NCI-H82 (cell line): ENCODE measurements around the gene TPO.
"Not testable (repeated sequence)": the region's sequence is repeated elsewhere in the genome, so short reads cannot be mapped to it uniquely, and the experiment has no call there.

Experiments used
- DNase-seq: peaks from one replicate; lab custom pipeline; 2025; lab: John Stamatoyannopoulos, UW

Gene TPO

DNA sequence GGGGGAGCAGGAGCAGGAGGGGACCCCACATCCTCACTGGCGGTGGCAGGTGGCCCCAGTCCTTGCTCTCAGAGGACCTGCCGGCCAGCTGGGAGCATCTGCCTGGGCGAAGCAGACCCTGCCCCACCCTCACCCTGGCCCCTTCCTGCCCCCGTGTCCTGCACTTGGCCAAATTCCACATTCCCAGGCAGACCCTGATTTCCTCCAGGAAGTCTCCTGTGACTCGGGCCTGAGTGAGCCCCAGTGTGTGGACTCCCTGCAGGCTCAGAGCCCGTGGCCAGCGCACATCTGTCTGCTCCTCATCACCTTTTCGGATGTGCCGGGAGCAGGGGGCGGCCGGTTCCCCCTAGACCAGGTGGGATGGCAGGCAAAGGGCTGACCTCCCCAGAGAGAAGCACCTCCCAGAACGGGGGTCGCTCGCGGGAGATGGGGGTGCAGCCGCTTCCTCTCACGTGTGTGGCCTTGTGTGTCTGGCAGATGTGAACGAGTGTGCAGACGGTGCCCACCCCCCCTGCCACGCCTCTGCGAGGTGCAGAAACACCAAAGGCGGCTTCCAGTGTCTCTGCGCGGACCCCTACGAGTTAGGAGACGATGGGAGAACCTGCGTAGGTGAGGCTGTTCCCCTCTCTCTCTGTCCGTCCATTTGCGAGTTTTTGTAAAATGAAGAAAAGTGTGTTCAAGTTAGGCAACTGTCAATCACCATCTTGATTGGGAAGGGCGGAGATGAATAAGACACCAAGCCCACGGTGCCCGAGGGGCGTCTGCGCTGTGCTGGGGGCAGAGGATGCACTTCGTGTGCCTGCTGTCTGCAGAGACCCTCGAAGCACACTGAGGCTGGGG is 90.4 kb downstream of the TPO start:
- no peak for DNase-seq

DNA sequence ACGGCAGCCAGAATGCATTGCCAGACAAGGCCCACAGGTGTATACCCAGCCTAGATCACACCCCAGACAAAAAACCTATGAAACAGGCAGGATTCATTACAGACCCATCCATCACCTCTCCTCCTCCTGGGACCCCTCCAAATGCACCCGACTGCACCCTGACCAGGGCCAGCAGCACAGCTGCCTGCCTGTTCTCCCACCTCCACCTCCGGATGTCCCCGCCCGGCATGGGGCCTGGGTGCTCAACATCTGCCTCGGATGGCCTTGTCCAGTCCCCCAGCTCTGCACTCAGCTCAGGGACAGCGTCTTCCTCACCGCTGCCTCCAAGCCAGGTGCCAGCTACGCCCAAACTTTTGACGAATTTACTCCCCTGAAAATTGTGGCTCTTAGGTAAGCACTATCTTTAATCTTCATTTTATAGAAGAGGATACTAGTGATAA is 91.1 kb downstream of the TPO start:
- no peak for DNase-seq

DNA sequence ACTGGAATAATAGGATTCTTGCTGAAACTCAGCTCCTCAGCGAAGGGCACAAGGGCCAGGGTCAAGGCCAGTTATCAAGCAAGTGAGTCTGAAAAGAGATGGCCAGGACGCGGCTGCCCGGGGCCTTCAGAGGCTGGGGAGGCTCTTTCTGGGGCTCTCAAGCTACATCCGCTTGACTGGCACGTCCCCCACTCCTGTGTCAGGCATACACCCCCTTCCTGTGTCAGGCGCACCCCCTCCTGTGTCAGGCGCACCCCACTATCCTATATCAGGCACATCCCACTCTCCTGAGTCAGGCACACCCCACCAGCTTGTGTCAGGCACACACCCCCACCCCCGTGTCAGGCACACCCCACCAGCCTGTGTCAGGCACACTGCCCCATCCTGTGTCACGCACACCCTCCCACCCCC is 91.8 kb downstream of the TPO start:
- no peak for DNase-seq

DNA sequence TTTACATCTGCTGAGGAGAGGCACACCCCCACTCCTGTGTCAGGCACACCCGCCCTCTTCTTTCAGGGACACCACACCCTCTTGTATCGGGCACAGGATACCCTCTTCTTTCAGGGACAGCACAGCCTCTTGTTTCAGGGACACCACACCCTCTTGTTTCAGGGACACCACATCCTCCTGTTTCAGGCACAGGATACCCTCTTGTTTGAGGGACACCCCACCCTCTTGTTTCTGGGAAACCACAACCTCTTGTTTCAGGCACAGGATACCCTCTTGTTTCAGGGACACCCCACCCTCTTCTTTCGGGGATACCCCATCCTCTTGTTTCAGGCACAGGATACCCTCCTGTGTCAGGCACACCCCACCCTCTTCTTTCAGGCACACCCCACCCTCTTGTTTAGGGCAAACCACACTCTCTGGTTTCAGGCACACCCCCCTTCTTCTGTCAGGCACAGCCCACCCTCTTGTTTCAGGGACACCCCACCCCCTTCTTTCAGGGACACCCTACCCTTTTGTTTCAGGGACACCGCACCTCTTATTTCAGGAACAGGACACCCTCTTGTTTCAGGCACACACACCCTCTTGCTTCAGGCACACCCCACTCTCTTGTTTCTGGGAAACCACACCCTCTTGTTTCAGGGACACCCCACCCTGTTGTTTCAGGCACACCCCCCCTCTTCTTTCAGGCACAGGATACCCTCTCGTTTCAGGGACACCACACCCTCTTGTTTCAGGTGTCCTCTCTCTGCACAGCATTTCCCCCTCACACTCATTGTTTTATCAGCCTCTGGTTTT is 96.2 kb downstream of the TPO start:
- no peak for DNase-seq

DNA sequence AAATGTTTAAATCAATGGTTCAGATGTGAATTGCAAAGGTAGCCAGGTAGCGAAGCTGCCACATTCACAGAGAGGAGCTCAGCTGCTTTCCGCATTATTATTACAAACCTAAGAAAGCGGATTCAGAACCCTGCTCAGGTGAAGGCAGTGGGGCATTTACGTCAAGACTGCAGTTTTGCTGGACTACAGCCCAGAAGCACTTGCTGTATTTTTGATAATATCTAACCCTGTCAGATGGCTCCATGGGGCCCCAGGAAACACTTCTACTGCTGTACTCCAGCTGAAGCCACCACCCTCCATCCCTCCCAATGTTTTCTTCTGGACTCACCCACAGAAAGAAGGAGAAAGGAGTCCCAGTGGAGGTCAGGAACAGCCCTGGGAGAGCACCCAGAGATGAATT is 96.9 kb downstream of the TPO start:
- DNase-seq, result no peak

DNA sequence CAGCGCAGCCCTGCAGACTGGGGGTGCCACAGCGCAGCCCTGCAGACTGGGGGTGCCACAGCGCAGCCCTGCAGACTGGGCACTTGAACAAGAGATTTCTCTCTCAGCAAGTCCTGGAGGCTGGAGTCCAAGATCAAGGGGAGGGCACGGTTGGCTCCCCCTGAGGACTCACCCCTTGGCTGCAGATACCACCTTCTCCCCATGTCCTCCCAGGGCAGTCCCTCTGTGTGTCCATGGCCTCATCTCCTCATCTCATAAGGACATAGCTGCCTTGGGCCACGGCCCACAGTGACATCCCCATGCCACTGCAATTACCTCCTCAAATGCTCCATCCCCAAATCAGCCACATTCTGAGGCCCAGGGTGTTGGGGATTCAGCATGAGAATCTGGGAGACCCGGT is 98.2 kb downstream of the TPO start:
- DNase-seq, result no peak

DNA sequence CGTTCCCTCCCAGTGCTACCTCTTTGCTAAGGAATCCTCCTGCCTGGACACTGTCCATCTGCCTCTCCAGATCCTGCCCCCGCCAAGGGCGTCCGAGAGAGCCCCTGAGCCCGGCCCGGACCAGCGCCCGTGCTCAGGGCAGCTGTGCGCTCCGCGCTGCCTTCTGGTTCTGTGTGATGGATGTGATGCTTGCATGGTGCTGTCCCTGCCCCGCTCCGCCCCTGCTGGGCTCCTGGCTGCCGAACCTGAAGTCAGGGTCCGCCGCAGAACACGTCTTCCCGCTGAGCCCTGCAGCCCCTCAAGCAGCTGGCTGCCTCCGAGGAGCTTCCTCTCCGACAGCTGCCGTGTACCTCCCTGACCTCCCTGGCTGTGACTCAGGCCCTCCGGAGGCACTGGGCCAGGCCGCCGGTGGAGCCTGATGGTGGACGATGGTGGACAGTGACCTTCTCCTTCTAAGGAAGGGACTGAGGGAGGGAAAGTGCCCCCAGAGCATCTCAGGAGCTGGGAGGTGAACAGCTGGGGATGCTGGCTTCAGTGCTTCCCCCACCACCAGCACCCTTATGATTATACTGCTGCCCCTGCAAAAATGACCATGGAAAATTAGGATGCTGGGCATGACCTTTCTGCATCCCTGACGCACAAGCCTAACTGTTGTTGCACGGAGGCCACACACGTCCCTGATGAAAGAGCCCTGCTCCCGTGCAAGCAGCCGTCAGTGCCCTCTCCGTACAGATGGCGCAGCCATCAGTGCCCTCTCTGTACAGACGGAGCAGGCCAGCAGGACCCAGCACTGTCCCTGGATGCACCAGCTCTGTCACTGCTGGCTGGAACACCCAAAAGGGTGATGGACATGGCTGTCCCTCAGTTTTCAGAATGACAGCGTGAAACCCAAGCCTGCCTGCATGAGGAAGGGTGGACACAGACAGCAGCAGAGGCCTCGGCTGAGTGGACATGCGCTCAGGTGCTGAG is 99.3 kb downstream of the TPO start:
- DNase-seq, result no peak

DNA sequence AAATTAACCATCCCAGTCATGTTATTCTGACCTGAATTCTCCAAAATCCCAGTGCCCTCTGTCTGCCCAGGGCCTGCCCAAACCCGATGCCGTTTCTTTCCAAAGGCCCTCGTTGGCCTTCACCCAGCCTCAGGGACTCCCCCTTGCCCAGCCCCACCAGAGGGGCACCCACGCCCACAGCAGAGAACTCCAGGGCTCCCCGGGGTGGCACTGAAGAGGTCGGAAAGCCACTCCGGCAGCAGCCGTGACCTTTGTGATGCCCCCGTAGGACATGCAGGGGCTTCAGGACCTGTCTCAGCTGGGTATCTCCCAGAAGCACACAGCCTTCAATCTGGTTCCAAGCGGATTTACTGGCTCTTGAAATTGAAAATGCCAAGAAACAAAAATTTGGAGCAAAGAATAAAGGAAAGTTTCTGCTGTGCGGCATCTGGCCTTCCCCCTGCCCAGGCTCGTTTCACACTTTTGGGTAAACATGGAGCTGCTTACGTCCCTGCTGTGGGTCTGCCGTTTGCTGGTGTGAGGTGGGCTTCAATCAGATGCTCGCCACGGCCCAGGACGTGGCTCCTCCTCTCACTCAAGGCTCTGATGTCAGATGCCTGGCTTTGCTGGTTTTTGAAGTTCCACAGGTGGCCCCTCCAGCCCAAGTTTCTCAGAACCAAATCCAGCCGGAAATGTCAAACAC is 101.3 kb downstream of the TPO start:
- DNase-seq, result no peak

DNA sequence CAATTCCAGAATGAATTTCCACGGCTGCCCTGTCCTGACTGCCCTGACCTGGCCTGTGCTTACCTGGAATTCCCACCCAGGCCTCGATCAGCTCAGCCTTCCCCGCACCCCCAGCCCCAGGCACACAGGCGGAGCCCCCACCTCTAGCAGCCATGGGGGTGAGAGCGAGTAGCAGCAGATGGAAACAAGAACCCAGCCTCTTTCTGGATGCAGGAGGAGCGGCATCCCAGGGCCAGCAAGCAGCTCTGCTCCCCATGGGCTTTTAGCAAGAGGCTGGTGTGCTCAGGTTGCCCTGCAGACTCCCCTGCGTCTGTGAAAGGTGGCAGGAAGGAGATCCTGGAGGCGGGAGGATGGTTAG is 101.8 kb downstream of the TPO start:
- DNase-seq, result no peak

DNA sequence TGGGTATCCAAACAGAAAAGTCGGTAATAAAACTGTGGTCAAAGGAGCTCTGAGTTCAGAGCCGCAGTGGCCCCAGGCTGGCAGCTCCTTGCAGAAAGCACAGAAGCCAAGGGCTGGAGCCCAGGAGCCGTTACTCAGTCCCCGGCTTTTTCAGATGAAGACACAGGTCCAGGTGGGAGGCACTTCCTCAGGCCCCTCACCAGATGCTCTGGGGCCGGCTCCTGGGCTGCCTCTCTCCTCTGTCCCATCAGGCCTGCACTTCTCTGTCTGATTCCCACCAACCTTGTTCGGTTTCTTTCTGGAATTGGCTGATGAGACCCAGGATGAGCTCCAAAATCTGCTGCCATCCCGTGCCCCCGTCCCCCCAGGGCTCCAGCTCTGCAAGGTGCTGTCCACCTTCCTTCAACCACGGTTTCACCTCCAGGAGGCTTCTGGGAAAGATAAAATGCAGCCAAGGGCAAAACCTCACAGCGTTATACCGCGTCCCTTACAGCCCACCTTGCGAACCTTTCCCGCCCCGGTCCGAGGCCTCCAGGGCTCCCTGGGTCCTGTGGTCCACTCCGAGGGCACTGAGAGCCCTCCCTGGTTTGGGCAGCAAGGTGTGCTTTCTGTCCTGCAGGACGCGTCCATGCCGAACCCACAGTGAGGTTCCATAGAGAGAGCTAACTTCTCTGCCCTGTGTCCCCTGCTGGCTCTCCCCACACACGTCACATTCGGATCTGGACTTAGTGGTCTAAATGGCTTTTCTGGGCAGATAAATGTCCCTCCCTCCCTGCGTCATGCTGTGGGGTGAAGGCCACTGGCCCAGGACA is 102.9 kb downstream of the TPO start:
- no peak for DNase-seq

DNA sequence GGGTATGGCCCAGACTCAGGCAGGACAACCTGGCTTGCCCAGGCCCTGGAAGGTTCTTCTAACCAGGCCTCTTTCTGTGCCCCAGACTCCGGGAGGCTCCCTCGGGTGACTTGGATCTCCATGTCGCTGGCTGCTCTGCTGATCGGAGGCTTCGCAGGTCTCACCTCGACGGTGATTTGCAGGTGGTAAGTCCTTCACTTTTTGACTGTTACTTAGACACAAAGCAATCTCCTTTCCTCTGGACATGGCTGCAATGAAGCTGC is 103.5 kb downstream of the TPO start:
- no peak for DNase-seq

DNA sequence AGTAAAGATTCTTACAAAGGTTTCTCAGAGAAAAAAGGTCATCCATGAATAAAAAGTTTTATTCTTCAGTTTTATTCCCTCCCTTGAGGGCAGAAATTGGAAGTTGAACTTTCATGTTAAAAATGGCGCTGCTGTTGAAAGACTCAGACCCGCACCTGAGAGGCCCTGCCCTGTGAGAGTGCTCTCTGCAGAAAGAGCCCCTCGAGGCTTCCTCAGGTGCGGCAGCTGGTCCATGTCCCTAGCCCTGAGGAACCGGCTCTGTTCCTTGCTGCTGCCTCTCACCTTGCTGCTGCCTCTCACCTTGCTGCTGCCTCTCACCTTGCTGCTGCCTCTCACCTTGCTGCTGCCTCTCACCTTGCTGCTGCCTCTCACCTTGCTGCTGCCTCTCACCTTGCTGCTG is 104.0 kb downstream of the TPO start:
- DNase-seq, result not testable (repeated sequence)

DNA sequence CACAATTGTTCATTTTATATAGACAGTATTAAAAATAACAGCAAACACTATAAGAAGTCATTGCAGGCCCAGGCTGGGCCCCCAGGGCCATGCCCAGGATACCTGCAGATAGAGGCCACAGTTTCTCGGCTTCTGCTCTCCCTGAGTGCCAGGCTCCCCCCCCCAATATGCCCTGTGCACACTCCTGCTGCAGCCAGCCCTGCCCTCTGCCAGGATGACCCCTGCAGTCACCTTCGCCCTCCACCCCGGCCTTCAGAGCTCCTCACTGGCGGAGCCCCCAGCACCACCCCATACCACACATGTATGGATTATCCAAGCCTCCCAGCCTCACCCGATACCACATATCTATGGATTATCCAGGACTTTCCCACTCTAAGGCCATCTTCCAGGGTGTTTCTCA is 104.5 kb downstream of the TPO start:
- DNase-seq, result no peak

DNA sequence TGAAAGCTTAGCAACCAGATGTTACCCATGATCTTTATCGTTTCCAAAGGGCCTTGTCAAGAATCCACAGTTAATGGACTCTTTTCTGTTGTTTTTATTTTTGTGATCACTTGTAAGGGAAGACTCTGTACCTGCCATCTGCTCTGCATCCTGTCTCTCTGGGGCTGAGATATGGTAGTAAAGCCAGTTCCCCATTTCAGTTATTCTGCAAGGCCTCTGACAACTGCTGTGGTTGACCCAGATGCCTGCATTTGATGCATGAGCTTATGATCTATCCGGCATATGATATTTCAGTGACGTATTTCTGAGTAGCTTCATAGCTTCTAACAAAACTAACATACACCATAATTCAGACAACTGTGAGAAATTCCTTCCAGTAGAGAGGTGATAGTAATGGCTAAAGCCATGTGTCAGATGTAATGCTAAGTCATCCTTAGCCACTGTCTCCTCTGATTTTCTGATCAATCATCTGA is 105.1 kb downstream of the TPO start:
- no peak for DNase-seq

DNA sequence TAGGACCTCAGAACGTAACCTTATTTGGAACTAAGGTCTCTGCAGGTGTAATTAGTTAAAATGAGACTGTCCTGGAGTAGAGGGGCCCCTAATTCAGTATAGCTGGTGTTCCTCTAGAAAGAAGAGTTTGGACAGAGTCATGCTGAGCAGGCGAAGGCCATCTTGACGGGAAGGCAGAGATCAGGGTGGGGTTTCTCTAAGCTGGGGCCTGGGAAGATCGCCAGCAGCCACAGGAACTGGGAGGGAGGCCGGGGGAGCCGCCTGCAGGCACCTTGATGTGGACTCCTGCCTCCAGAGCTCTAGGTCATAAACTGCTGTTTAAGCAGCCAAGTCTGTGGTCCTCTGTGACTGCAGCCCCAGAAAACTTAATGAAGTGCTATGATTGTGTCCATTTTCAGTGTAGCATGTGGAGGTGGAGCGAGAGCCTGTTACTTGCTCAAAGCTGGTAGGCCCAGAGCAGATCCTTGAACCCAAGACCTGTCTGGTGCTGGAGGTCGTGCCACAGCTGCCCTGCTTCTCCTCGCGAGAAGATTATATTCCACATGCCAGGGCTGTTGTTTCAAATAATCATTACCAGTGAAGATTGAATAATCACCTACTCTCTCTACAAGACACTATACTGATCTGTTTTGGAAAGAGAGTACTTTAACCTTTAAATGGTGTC is 105.7 kb downstream of the TPO start:
- DNase-seq, result no peak

DNA sequence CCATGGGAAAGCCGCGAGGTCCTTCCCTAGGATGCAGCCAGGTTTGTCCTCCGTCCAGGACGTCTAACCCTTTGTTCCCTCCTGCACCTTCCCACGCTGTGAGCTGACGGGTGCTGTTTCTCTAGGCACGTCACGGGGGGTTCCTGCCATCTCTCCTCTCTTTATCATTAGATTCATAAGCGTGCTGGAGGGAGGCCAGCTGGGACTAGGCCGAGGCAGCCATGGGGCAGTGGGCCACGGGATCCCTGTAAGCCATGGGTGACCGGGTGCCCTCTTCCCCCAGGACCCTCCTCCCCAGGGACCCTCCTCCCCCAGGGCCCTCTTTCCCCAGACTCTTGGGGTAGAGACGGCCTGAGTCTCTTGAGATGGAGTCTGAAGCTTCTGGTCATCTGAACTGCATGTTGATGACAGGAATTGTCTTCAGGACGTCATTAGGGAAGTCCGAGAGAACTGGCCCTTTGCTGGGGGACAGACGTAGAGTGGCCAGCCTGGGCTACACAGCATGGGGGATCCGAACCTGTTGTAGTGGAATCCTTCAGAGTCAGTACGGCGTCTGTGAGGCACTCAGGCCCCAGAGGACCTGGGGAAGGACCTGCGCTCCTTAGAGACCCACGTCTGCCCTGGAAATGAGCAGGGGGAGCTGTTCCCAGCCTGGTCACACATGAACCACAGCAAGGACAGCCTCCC is 108.1 kb downstream of the TPO start:
- DNase-seq, result no peak

DNA sequence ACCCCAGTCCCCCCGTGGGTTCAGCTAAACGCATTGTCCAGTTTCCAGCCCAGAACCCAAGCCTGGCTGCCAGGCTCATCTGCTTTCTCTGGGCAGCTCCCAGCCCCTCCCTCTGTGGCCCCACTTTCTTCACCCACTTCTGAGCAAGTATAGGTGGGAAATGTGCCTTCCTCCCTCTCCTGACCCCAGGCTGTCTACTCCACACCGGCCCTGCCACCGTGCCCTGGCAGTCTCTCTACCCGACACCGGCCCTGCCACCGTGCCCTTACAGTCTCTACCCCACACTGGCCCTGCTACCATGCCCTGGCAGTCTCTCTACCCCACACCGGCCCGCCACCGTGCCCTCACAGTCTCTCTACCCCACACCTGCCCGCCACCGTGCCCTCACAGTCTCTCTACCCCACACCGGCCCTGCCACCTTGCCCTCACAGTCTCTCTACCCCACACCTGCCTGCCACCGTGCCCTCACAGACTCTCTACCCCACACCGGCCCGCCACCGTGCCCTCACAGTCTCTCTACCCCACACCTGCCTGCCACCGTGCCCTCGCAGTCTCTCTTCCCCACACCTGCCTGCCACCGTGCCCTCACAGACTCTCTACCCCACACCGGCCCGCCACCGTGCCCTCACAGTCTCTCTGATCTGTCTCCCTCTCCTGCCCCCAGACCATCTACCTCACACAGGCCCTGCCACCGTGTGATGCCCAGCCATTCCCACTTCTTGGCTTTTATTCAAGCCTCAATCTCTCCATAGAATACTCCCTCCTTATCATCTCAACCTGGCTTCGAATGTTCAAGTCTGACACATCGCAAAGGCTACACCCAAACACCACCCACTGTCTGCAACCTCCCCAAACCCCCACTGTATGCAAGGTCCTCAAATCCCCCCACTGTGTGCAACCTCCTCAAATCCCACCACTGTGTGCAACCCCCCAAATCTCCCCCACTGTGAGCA is 108.9 kb downstream of the TPO start:
- DNase-seq, result no peak

DNA sequence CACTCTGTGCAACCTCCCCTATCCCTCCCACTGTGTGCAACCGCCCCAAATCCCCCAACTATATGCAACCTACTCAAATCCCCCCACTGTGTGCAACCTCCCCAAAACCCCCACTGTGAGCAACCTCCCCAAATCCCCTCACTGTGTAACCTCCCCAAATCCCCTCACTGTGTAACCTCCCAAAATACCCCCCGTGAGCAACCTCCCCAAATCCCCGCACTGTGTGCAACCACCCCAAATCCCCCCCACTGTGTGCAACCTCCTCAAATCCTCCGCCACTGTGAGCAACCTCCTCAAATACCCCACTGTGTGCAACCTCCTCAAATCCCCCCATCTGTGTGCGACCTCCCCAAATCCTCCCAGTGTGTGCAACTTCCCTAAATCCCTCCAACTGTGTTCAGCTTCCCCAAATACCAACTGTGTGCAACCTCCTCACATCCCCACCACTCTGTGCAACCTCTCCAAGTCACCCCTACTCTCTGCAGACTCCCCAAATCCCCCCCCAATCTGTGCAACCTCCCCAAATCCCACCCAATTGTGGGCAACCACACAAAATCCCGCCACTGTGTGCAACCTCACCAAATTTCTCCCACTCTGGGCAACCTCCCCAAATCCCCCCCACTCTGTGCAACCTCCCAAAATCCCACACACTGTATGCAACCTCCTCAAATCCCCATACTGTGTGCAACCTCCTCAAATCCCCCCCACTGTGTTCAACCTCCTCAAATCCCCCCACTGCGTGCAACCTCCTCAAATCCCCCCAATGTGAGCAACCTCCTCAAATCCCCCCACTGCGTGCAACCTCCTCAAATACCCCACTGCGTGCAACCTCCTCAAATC is 114.1 kb downstream of the TPO start:
- no peak for DNase-seq
